ENCODE data around the gene OLFML2B.

The OLFML2B gene

GRCh38 chr1:161945306-161946060 is 78.2 kb downstream of the OLFML2B start:
- no peak for DNase-seq (ENCODE audit: low read depth)

GRCh38 chr1:161944381-161944780 is 79.3 kb downstream of the OLFML2B start:
- no peak for DNase-seq (ENCODE audit: low read depth)

GRCh38 chr1:161943737-161944136 is 79.9 kb downstream of the OLFML2B start:
- no peak for DNase-seq (ENCODE audit: low read depth)

GRCh38 chr1:161941726-161942436 is 81.8 kb downstream of the OLFML2B start:
- no peak for DNase-seq (ENCODE audit: low read depth)

- no peak for DNase-seq (ENCODE audit: low read depth)
Observed at GRCh38 chr1:161940866-161941591, 82.6 kb downstream of the OLFML2B start.

- no peak for DNase-seq (ENCODE audit: low read depth)
Observed at GRCh38 chr1:161936786-161937185, 86.9 kb downstream of the OLFML2B start.

- DNase-seq (ENCODE audit: low read depth) = no peak
Observed at GRCh38 chr1:161935264-161935663, 88.4 kb downstream of the OLFML2B start.

- DNase-seq (ENCODE audit: low read depth) = no peak
Observed at GRCh38 chr1:161933592-161934588, 89.8 kb downstream of the OLFML2B start.
